IMR-90 (cell line): ENCODE results near the gene GOSR1. TPM values are rescaled to one million over a fixed set of nuclear protein-coding genes. Genes with fewer than 3 reads are reported as not detected.

Experiments
- ATAC-seq: fragments of 200-7000 bp; cut with Tn5 transposase; 2 replicates; pipeline ENCODE4 v1.9.1; 2020; ENCODE audit warnings: low read depth, mild to moderate bottlenecking, moderate library complexity
- BruUV-seq: library from RNA; stranded (reverse); fragments of 400-500 nt; replicated peaks from 2 replicates; lab custom pipeline; 2021; lab: Mats Ljungman, UMichigan
- CTCF ChIA-PET: fragments of 300-600 bp; formaldehyde crosslinking; extraction: SDS; loops from one replicate; lab custom pipeline; 2021; ENCODE audit warnings: antibody characterized with exemption; lab: Yijun Ruan, JAX
- POLR2A ChIA-PET: fragments of 300-600 bp; sonication (Branson Sonifier 250); formaldehyde crosslinking; loops from one replicate; lab custom pipeline; 2022; ENCODE audit warnings: antibody characterized with exemption; ENCODE audit not compliant: unreplicated experiment; lab: Charles Lee
- DNase-seq: peaks from one replicate; pipeline ENCODE4 v3.0.0; 2013
- H2AFZ ChIP-seq: replicated peaks from 2 replicates; pipeline ENCODE3; 2013; ENCODE audit warnings: low read length, mild to moderate bottlenecking; ENCODE audit not compliant: poor library complexity
- H2AK5ac ChIP-seq: 2 replicates; pipeline ENCODE4 v1.6.1; 2013; ENCODE audit warnings: low read depth, low read length, inconsistent platforms
- H2AK9ac ChIP-seq: replicated peaks from 2 replicates; pipeline ENCODE3; 2013; ENCODE audit warnings: mild to moderate bottlenecking, low read depth, low read length, moderate library complexity; ENCODE audit not compliant: poor library complexity
- H2BK120ac ChIP-seq: 2 replicates; pipeline ENCODE4 v1.6.1; 2013; ENCODE audit warnings: low read depth, low read length, inconsistent platforms
- H2BK15ac ChIP-seq: 3 replicates; pipeline ENCODE4 v1.6.1; 2013; ENCODE audit warnings: low read depth, low read length, inconsistent platforms
- H2BK20ac ChIP-seq: 2 replicates; pipeline ENCODE4 v1.6.1; 2013; ENCODE audit warnings: low read depth, mild to moderate bottlenecking, inconsistent platforms, low read length, moderate library complexity
- H2BK5ac ChIP-seq: 2 replicates; pipeline ENCODE4 v1.6.1; 2013; ENCODE audit warnings: mild to moderate bottlenecking, low read depth, low read length, inconsistent platforms; ENCODE audit not compliant: poor library complexity, severe bottlenecking
- H3K14ac ChIP-seq: replicated peaks from 2 replicates; pipeline ENCODE4 v1.6.1; 2013; ENCODE audit warnings: low read depth, low read length, inconsistent platforms
- H3K18ac ChIP-seq: 2 replicates; pipeline ENCODE4 v1.6.1; 2013; ENCODE audit warnings: low read depth, low read length, control low read depth
- H3K23ac ChIP-seq: 2 replicates; pipeline ENCODE4 v1.6.1; 2013; ENCODE audit warnings: low read depth, low read length, inconsistent platforms
- H3K27ac ChIP-seq: 2 replicates; pipeline ENCODE4 v1.5.1; 2013; ENCODE audit warnings: mild to moderate bottlenecking, control low read depth, low read length; ENCODE audit not compliant: insufficient read depth
- H3K27me3 ChIP-seq: 2 replicates; pipeline ENCODE4 v1.6.1; 2013; ENCODE audit warnings: low read length; ENCODE audit not compliant: control insufficient read depth, insufficient read depth
- H3K36me3 ChIP-seq: 2 replicates; pipeline ENCODE4 v1.6.1; 2013; ENCODE audit warnings: low read length, mixed read lengths; ENCODE audit not compliant: control insufficient read depth, insufficient read depth
- H3K4ac ChIP-seq: 2 replicates; pipeline ENCODE4 v1.6.1; 2013; ENCODE audit warnings: low read depth, low read length, inconsistent platforms
- H3K4me1 ChIP-seq: 2 replicates; pipeline ENCODE4 v1.6.1; 2013; ENCODE audit warnings: low read length, mixed read lengths; ENCODE audit not compliant: control insufficient read depth, insufficient read depth
- H3K4me2 ChIP-seq: 2 replicates; pipeline ENCODE4 v1.6.1; 2013; ENCODE audit warnings: low read depth, mild to moderate bottlenecking, control low read depth, low read length, moderate library complexity
- H3K4me3 ChIP-seq: 2 replicates; pipeline ENCODE4 v1.5.1; 2013; ENCODE audit warnings: low read depth, mild to moderate bottlenecking, control low read depth, low read length, moderate library complexity; ENCODE audit not compliant: insufficient read depth
- H3K56ac ChIP-seq: 2 replicates; pipeline ENCODE4 v1.6.1; 2013; ENCODE audit warnings: low read length, inconsistent platforms; ENCODE audit not compliant: insufficient read depth; ENCODE audit errors: extremely low read depth
- H3K79me1 ChIP-seq, 2 experiments: 2 replicates each; pipeline ENCODE4 v1.6.1; 2013; ENCODE audit warnings: low read length in 2 of 2, inconsistent platforms in 1 of 2, low read depth in 1 of 2
- H3K9ac ChIP-seq: 2 replicates; pipeline ENCODE4 v1.6.1; 2013; ENCODE audit warnings: low read depth, low read length, control low read depth
- H3K9me1 ChIP-seq: 2 replicates; pipeline ENCODE4 v1.6.1; 2013; ENCODE audit warnings: low read length, inconsistent platforms; ENCODE audit not compliant: insufficient read depth
- H3K9me3 ChIP-seq: 2 replicates; pipeline ENCODE4 v1.6.1; 2013; ENCODE audit warnings: low read length; ENCODE audit not compliant: control insufficient read depth, insufficient read depth
- H4K20me1 ChIP-seq: 2 replicates; pipeline ENCODE4 v1.6.1; 2013; ENCODE audit warnings: low read length, inconsistent platforms; ENCODE audit not compliant: insufficient read depth
- H4K5ac ChIP-seq: 2 replicates; pipeline ENCODE4 v1.6.1; 2013; ENCODE audit warnings: mild to moderate bottlenecking, low read depth, low read length, control low read depth
- H4K8ac ChIP-seq, 2 experiments: 2 replicates each; pipeline ENCODE4 v1.6.1; 2013; ENCODE audit warnings: low read depth in 2 of 2, low read length in 2 of 2, control low read depth in 1 of 2, inconsistent platforms in 1 of 2
- H4K91ac ChIP-seq: 2 replicates; pipeline ENCODE4 v1.6.1; 2013; ENCODE audit warnings: low read depth, low read length, inconsistent platforms; ENCODE audit not compliant: insufficient read depth
- CHD1 ChIP-seq: IDR thresholded peaks from 2 replicates; pipeline ENCODE4 v1.6.1; 2012; ENCODE audit warnings: low read depth, low read length, improper control_type of control experiment
- CTCF ChIP-seq: conservative IDR thresholded peaks from 2 replicates; pipeline ENCODE4 v1.5.1; 2012; ENCODE audit warnings: mild to moderate bottlenecking, low read depth, low read length, improper control_type of control experiment
- ELK1 ChIP-seq: fragments of 150-350 bp; IDR thresholded peaks from 2 replicates; pipeline ENCODE4 v1.6.1; 2016; ENCODE audit warnings: low read depth, mild to moderate bottlenecking, low read length, moderate library complexity, borderline replicate concordance
- FOS ChIP-seq: fragments of 150-350 bp; IDR thresholded peaks from 2 replicates; pipeline ENCODE4 v1.6.1; 2016; ENCODE audit warnings: low read depth, low read length
- MAFK ChIP-seq: IDR thresholded peaks from 2 replicates; pipeline ENCODE4 v1.6.1; 2012; ENCODE audit warnings: low read depth, low read length, improper control_type of control experiment
- POLR2A ChIP-seq: IDR thresholded peaks from 2 replicates; pipeline ENCODE4 v1.6.1; 2012; ENCODE audit warnings: mild to moderate bottlenecking, low read depth, low read length
- RAD21 ChIP-seq: IDR thresholded peaks from 2 replicates; pipeline ENCODE4 v1.6.1; 2012; ENCODE audit warnings: low read length, improper control_type of control experiment
- RCOR1 ChIP-seq: IDR thresholded peaks from 2 replicates; pipeline ENCODE4 v1.6.1; 2012; ENCODE audit warnings: mild to moderate bottlenecking, low read length, improper control_type of control experiment; ENCODE audit not compliant: insufficient replicate concordance
- RFX5 ChIP-seq: IDR thresholded peaks from 2 replicates; pipeline ENCODE4 v1.8.0; 2012; ENCODE audit warnings: low read depth, mild to moderate bottlenecking, low read length, moderate library complexity
- USF2 ChIP-seq: fragments of 150-350 bp; IDR thresholded peaks from 2 replicates; pipeline ENCODE4 v1.6.1; 2017; ENCODE audit warnings: mild to moderate bottlenecking, antibody characterized with exemption, low read length, low read depth
- WGBS, 2 experiments: methylation state at CpG; one replicate each; pipeline versions ENCODE4 v1.1.5 to v1.1.7; 2013; ENCODE audit warnings: missing lambda C conversion rate in 2 of 2; ENCODE audit not compliant: insufficient read length in 1 of 2; ENCODE audit errors: extremely low coverage in 2 of 2; 5-methylcytosine and 5-hydroxymethylcytosine counted together
- dilution Hi-C: fragments of 300-500 bp; cut with HindIII; formaldehyde crosslinking; loops from one replicate; pipeline ENCODE4 v1.14.3; 2018; ENCODE audit warnings: low sequenced_read_pairs; ENCODE audit not compliant: unreplicated experiment
- in situ Hi-C: fragments of 300-500 bp; cut with MboI; formaldehyde crosslinking; loops from 3 replicates; pipeline ENCODE4 v1.14.3; 2019; ENCODE audit warnings: low sequenced_read_pairs, inconsistent platforms, mixed read lengths
- intact Hi-C: fragments of 100-400 bp; cut with micrococcal nuclease; formaldehyde crosslinking; loops from 2 replicates; pipeline ENCODE4 v1.10.0; 2022
- polyA plus RNA-seq, 3 experiments: library from polyadenylated mRNA; depleted of rRNA; stranded (reverse); fragments of >200 nt; gene quantifications; 2 replicates each; pipeline ENCODE4 v1.2.3, GENCODE V29; 2012; ENCODE audit warnings: low replicate concordance in 1 of 3
- total RNA-seq: library from RNA; depleted of rRNA; stranded (reverse); fragments of >200 nt; gene quantifications from 2 replicates; pipeline ENCODE4 v1.2.3, GENCODE V29; 2012

Gene GOSR1
- total and polyA plus RNA-seq, 2 of the 4 experiments (the other 2 are of a cell fraction) = 21.2 to 47.5 TPM

- H3K9me1 ChIP-seq = no peaks in the 10 kb centered on the region
- H3K4me2 ChIP-seq = no peak overlapping the region
- H3K4ac ChIP-seq = no peak overlapping the region
- H2BK120ac ChIP-seq = no peak overlapping the region
- H3K23ac ChIP-seq = no peak overlapping the region
- no peak overlapping the region for H3K4me3 ChIP-seq
- 95% methylated on average over 12 of the region's 26 CpGs; no CpG with 5 or more reads in 1 of the 2 experiments for WGBS, 2 experiments
- H2BK20ac ChIP-seq = no peak overlapping the region
- H4K20me1 ChIP-seq = no peaks in the 10 kb centered on the region
- H2AK9ac ChIP-seq = no peak overlapping the region
- H3K9ac ChIP-seq = no peak overlapping the region
- no peak overlapping the region for H2BK15ac ChIP-seq
- ATAC-seq (no peak), DNase-seq (no peak)
- no TSS peak for BruUV-seq
- TF ChIP-seq RCOR1 (no peak), CTCF (no peak), CHD1 (no peak), USF2 (no peak), ELK1 (no peak), RAD21 (no peak), MAFK (no peak), FOS (no peak), POLR2A (no peak), RFX5 (no peak)
- no peak overlapping the region for H3K14ac ChIP-seq
- no peak overlapping the region for H2AFZ ChIP-seq
- H4K5ac ChIP-seq = no peak overlapping the region
- H4K91ac ChIP-seq = no peak overlapping the region
- intact Hi-C loops = no loop called here
- no peak overlapping the region for H3K56ac ChIP-seq
- H3K27me3 ChIP-seq = peaks cover 14% of the 10 kb centered on the region; the same call in 1 of the 2 replicates
- POLR2A ChIA-PET = no interaction called here
- no peak overlapping the region for H3K18ac ChIP-seq
- no peaks in the 10 kb centered on the region for H3K36me3 ChIP-seq
- no peak overlapping the region for H3K27ac ChIP-seq
- dilution Hi-C loops = no loop called here
- H3K9me3 ChIP-seq = no peaks in the 10 kb centered on the region
- H2AK5ac ChIP-seq = no peak overlapping the region
- CTCF ChIA-PET = no interaction called here
- H2BK5ac ChIP-seq = no peak overlapping the region
- H3K79me1 ChIP-seq = no peaks in the 10 kb centered on the region
- H4K8ac ChIP-seq = no peak overlapping the region
- no peaks in the 10 kb centered on the region for H3K4me1 ChIP-seq
- in situ Hi-C loops = no loop called here
Observed at GRCh38 chr17:30556374-30557332, 79.4 kb downstream of the GOSR1 start.
